Right renal cortex interstitium (tissue), 3 donors: Measurements from ENCODE around the gene TBC1D2. TPM values are rescaled to one million over a fixed set of nuclear protein-coding genes. Genes with fewer than 3 reads are reported as not detected.

Source experiments
- DNase-seq, 3 donors: peaks; one replicate each; pipeline ENCODE4 v3.0.0-alpha.2; 2013; ENCODE audit warnings: low read depth in 3 of 3, low spot score in 2 of 3
- polyA plus RNA-seq, 3 donors: library from polyadenylated mRNA; unstranded; fragments of 120-200 nt; gene quantifications; one replicate each; pipeline ENCODE4 v1.2.1, GENCODE V29; 2013; ENCODE audit not compliant: insufficient read length in 3 of 3

The TBC1D2 gene
- polyA plus RNA-seq, 3 donors, result 3.0 to 3.6 (median 3.1) TPM

GRCh38 chr9:98247831-98248657, 7.4 kb downstream of the TBC1D2 start:
- no peak for DNase-seq

GRCh38 chr9:98242426-98242825, 13.0 kb downstream of the TBC1D2 start:
- no peak for DNase-seq

- no peak for DNase-seq
These were observed 13.8 kb downstream of the TBC1D2 start for GRCh38 chr9:98241357-98242300.

GRCh38 chr9:98240475-98240874, 15.0 kb downstream of the TBC1D2 start:
- DNase-seq, result no peak

- DNase-seq, result no peak
These were observed 18.5 kb downstream of the TBC1D2 start for GRCh38 chr9:98236901-98237487.

- DNase-seq, result no peak
These were observed 20.3 kb downstream of the TBC1D2 start for GRCh38 chr9:98235126-98235525.

- DNase-seq, result no peak
These were observed 21.1 kb downstream of the TBC1D2 start for GRCh38 chr9:98234245-98234825.

GRCh38 chr9:98232926-98233325, 22.5 kb downstream of the TBC1D2 start:
- no peak for DNase-seq

GRCh38 chr9:98231770-98232478, 23.5 kb downstream of the TBC1D2 start:
- no peak for DNase-seq

- no peak for DNase-seq
These were observed 24.7 kb downstream of the TBC1D2 start for GRCh38 chr9:98230789-98231188.

GRCh38 chr9:98230304-98230703, 25.1 kb downstream of the TBC1D2 start:
- DNase-seq, result no peak

GRCh38 chr9:98229620-98230019, 25.8 kb downstream of the TBC1D2 start:
- no peak for DNase-seq

GRCh38 chr9:98229090-98229395, 26.4 kb downstream of the TBC1D2 start:
- no peak for DNase-seq

GRCh38 chr9:98228392-98229089, 26.9 kb downstream of the TBC1D2 start:
- DNase-seq, result no peak

- no peak for DNase-seq
These were observed 27.6 kb downstream of the TBC1D2 start for GRCh38 chr9:98227883-98228282.

- no peak for DNase-seq
These were observed 28.5 kb downstream of the TBC1D2 start for GRCh38 chr9:98226957-98227356.

GRCh38 chr9:98226516-98226915, 28.9 kb downstream of the TBC1D2 start:
- no peak for DNase-seq

GRCh38 chr9:98225015-98225442, 30.4 kb downstream of the TBC1D2 start:
- DNase-seq, result no peak

- DNase-seq, result no peak
These were observed 32.4 kb downstream of the TBC1D2 start for GRCh38 chr9:98222885-98223691.
